ENCODE results near the gene ECEL1.

The ECEL1 gene

GRCh38 chr2:232522623-232523401 lies 35.2 kb upstream of the ECEL1 start:
- no peak for DNase-seq

GRCh38 chr2:232521959-232522622 lies 34.5 kb upstream of the ECEL1 start:
- DNase-seq = no peak

GRCh38 chr2:232521098-232521497 lies 33.5 kb upstream of the ECEL1 start:
- DNase-seq = no peak

- DNase-seq = no peak
These were observed 32.9 kb upstream of the ECEL1 start for GRCh38 chr2:232520489-232520888.

- DNase-seq = no peak
These were observed 32.2 kb upstream of the ECEL1 start, which contains the start of gene PRSS56 for GRCh38 chr2:232519581-232520438. Gene PRSS56, plus strand, starts transcription at chr2:232520388. Its CDS starts 211 bp downstream, at chr2:232520599.

GRCh38 chr2:232518844-232519243 lies 31.2 kb upstream of the ECEL1 start:
- no peak for DNase-seq

GRCh38 chr2:232516551-232516950 lies 28.9 kb upstream of the ECEL1 start:
- DNase-seq = no peak

- DNase-seq = no peak
These were observed 28.0 kb upstream of the ECEL1 start for GRCh38 chr2:232515639-232516038.

- no peak for DNase-seq
These were observed 25.7 kb upstream of the ECEL1 start for GRCh38 chr2:232513353-232513752.

- DNase-seq = no peak
These were observed 25.0 kb upstream of the ECEL1 start for GRCh38 chr2:232512602-232513001.

GRCh38 chr2:232511336-232511890 lies 23.8 kb upstream of the ECEL1 start:
- DNase-seq = no peak

GRCh38 chr2:232508251-232508650 lies 20.6 kb upstream of the ECEL1 start:
- no peak for DNase-seq

- no peak for DNase-seq
These were observed 19.1 kb upstream of the ECEL1 start for GRCh38 chr2:232506709-232507108.

- DNase-seq = no peak
These were observed 18.2 kb upstream of the ECEL1 start for GRCh38 chr2:232505856-232506255.

GRCh38 chr2:232504438-232504837 lies 16.8 kb upstream of the ECEL1 start:
- no peak for DNase-seq

GRCh38 chr2:232503809-232504323 lies 16.2 kb upstream of the ECEL1 start:
- no peak for DNase-seq

- DNase-seq = no peak
These were observed 15.5 kb upstream of the ECEL1 start for GRCh38 chr2:232502911-232503808.

- DNase-seq = no peak
These were observed 14.9 kb upstream of the ECEL1 start for GRCh38 chr2:232502511-232502910.

GRCh38 chr2:232501794-232502390 lies 14.3 kb upstream of the ECEL1 start:
- no peak for DNase-seq

GRCh38 chr2:232501331-232501771 lies 13.7 kb upstream of the ECEL1 start:
- no peak for DNase-seq

GRCh38 chr2:232498452-232498851 lies 10.8 kb upstream of the ECEL1 start:
- no peak for DNase-seq

Data from KG1 (cell line).